CD4-positive, alpha-beta T cell treated with Interferon gamma for 1 hour (primary cell): ENCODE measurements around the gene TNFAIP8L1.

ENCODE experiments used
- DNase-seq: peaks from one replicate; pipeline ENCODE4 v3.0.0-alpha.2; 2020

The TNFAIP8L1 gene

DNA sequence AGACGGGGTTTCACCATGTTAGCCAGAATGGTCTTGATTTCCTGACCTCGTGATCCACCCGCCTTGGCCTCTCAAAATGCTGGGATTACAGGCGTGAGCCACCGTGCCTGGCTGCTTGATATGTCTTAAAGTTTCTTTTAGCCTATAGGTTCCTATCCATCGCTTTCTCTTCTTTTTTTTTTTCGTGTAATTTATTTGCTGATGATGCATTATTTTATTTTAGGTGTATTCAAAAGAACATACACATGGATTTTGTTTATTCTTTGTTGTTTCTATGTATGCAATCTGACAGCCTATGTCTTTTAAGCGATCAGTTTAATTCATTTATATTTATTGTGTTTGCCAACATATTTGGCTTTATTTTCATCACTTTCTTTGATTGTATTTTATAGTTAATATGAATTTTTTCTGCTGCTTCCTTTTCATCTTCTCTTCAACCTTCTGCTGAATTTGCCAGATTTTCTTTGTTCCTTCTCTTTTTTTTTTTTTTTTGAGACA lies 26.0 kb upstream of the TNFAIP8L1 start:
- no peak for DNase-seq

DNA sequence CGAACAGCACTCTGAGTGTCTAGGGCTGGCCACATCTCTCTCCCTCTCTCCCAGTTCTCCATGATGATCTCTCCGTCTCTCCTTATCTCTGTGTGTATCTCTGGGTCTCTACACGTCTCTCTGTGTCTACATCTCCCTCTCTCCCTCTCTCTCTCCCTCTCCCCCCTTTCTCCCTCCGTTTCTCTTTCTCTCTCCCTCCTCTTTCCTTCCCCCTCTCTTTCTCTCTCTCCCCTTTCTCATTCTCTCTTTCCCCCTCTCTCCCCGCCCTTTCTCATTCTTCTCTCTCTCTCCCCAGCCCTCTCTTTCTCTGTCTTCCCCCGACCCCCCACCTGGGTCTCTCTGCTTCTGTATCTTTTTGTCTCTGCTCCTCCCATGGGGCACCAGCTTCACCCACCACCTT lies 21.3 kb upstream of the TNFAIP8L1 start:
- no peak for DNase-seq

DNA sequence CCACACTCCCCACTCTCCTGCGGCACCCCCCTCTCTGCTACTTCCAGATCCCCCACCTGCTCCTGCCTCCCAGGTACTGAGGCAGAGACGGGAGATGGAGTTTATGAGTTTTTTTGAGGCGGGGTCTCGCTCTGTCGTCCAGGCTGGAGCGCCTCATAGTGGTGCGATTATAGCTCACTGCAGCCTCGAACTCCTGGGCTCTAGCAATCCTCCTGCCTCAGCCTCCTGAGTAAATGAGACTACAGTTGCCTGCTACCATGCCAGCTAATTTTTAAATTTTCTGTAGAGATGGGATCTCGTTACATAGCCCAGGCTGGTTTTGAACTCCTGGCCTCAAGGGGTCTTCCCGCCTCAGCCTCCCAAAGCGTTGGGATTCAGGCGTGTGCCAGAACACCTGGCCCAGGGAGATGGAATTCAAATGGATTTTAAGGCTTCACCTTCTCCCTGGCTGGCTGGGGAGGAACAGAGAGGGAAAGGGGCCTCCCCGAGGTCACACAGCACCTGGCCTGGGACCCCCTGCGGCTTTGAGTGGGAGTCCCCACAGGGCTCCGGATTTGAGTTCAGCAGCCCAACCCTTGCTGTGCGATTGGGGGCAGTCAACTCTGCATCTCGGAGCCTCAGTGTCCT lies 19.5 kb upstream of the TNFAIP8L1 start:
- no peak for DNase-seq

DNA sequence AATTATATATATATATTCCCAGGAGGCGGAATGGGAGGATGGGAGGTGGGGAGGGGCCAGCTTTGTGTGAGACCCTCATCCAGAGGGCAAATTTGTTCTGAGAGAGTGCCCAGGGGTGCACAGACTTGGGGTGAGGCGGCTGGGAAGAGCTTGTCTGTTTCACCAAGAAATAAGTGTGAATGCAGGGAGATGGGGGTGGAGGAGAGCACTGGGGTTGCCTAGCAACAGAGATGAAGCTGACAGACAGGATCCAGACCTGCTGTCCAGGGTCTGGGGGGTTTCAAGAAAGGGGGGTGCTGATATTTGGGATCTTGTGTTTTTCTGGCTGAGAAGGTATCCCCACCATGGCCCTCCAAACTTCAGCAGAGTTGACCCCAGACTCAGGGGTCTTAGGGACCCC lies 18.6 kb upstream of the TNFAIP8L1 start:
- no peak for DNase-seq

DNA sequence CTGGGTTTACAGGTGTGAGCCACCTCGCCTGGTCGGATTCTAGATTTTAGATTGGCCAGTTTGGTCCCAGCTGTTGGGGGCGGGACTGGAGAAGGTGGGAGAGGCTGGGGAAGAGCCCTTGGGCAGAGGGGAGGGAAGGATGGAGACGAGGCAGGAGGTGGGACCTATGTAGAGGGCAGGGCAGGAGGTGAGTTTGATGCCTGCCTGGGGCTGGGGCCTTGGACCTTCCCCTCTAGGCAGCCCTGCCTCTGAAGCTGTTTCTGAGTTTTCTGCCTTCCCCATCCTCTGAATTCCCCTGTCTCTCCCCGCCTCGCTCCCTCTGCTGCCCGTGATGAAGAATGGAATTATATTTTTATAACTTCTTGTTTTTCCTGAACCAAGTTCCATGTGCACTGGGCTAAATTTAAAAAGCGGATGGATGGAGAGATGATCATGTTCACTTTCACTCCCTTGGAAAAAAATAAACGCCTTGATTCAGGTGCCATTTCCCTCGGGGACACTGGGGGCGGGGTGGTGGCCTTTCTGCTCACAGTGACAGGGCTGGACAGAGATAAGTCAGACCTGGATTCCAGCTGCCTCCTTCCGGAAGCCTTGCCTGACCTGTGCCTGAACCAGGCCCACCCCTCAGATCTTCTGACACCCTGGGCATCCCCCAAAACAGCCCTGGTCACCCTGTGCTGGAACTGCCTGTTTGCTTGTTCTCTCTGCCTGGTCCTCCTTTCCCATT lies 16.5 kb upstream of the TNFAIP8L1 start:
- DNase-seq: no peak

DNA sequence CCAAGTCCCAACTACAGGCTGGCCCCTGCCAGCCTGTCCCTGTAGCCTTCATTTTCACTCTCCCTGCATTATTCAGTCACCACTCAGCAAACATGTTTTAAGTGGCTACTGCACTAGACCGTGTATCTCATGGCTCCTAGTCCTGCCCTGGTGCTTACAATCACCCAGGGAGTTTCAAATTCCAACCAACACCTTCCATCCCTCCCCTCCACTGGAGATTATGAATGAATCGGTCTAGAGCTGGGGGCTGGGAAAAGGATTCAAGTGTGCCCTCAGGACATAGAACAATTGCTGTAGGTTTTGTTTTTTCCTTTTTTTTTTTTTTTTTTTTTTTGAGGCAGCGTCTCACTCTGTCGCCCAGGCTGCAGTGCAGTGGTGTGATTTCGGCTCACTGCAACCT lies 15.0 kb upstream of the TNFAIP8L1 start:
- DNase-seq: no peak

DNA sequence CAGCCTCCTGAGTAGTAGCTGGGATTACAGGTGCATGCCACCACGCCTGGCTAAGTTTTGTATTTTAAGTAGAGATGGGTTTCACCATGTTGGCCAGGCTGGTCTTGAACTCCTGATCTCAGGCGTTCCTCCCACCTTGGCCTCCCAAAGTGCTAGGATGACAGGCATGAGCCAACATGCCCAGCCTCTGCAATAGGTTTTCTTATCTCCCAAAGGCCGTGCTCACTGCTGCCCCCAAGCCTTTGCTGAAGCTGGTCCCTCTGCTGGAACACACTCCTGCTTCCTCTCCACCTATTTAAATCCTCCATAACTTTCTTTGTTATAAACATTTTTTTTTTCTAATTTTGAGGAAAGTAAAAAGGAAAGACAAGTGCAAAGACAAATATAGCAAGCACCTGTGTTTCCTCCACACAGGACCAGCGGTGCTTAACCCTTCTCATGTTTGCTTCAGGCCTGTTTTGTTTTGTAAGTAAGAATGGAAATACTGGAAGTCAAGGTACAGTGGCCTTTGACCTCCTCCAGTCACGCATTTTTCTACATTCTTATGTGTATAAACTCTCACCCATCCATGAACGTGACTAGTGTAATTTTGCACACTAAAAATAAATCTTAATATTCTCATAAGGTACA lies 14.5 kb upstream of the TNFAIP8L1 start:
- no peak for DNase-seq

DNA sequence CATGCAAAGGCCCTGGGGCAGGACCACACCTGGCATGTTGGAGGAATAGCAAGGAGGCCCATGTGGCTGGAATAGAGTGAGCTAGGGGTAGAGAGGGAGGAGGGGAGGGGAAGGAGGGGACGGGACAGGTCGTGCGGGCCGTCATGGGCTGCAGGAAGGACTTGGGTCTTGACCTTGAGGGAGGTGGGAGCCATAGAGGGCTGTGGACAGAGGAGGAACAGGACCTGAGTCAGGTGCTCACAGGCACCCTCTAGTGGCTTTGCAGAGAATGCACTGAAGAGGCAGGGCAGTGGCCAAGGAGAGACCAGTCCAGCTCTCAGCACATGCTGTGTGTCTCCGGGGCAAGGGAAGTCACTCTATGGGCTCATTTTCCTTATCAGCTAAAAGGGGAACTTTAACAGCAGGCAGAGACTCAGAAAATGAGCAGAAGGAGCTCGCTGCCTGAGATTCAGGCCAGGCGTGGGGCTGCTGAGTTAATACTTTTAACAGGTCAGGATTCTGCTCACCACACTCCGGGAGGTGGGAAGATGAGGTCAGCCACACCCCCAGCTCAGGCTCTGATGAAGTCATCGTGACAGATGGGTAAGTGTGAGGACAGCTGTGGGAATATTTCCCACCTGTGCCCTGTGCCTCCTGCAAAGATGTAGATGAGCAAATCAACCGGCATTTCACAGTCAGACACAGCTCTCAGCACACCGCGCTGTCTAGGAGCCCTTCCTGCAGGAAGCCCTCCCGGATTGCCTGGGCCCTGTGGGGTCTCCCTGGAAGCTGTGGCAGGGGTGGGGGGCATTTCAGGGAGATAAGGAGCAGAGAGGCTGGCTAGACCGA lies 6.0 kb upstream of the TNFAIP8L1 start:
- peak; percentile 77 for DNase-seq

DNA sequence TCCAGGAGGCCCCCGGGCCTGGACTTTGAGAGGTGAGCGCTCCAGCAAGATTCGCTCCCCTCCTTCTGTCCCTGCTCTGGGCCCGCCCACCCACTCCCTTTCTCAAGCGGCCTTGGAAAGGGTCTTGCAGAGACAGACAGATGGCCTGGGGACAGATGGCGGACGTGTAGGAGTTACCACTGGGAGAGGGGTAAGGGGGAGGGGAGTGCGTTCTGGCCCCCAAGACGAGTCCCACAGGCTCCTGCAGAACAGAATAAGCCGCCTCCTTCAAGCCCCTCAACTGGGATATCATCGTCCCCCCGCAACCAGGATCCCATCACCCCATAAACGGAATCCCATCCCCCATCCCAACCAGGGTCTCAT lies 3.6 kb upstream of the TNFAIP8L1 start:
- DNase-seq: no peak

DNA sequence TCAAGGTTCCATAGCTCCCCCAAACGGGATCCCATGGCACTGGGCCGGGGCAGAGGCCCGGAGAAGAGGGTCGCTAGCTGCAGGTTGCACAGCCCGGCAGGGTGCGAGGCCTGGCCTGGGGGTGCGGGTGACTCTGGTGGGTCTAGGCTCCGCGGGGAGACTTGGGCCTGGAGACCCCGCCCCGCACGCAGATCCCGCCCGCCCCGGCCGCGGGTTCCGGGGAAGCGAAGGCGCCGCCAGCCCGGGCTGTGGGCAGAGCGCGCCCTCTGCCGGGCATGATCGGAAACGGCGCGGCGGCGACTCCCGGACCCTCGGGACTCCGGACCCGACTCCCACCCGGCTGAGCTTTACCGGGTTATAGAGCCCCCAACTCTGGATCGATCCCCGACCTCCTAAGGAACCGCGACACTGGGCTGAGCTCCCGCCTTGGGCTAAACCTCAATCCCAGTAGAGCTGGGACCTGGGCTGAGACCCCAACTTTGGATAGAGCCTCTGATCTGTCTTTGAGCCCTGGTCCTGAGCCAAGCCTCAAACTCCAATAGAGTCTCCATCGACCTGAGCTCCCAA lies 3.1 kb upstream of the TNFAIP8L1 start:
- DNase-seq: peak; percentile 69

DNA sequence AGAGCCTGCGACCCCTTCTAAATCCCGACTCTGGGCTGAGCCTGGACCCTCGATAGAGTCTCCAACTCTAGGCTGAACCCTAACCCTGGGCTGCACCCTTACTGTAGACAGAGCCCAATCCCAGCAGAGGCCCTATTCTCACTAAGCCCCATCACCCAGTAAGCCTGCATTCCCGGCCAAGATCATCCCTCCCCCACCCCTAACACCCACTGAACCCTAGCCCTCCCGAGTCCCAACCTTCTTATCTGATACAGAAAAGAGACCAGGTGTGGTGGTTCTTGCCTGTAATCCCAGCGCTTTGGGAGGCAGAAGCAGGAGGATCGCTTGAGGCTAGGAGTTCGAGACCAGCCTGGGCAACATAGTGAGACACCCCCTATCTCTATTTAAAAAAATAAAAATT lies 2.6 kb upstream of the TNFAIP8L1 start:
- no peak for DNase-seq

DNA sequence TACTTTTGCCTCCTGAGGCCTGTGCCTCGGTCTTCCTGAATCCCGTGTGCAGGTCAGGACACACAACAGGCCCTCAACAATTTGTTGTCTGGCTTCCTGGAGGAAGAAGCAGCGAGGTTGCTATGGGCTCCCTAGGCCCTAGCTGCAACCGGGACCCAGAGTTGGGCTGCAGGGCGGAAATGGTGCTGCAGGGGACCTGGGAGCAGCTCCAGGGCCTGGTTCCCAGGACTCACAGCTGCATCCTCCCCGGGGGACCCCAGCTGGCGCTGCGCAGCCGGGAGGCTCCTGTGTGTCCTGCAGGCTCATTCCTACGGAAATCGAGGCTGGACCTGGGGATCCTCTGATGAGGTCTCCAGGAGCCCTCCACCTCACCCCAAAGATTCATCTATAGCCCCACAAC lies 999 bp upstream of the TNFAIP8L1 start:
- DNase-seq: no peak

DNA sequence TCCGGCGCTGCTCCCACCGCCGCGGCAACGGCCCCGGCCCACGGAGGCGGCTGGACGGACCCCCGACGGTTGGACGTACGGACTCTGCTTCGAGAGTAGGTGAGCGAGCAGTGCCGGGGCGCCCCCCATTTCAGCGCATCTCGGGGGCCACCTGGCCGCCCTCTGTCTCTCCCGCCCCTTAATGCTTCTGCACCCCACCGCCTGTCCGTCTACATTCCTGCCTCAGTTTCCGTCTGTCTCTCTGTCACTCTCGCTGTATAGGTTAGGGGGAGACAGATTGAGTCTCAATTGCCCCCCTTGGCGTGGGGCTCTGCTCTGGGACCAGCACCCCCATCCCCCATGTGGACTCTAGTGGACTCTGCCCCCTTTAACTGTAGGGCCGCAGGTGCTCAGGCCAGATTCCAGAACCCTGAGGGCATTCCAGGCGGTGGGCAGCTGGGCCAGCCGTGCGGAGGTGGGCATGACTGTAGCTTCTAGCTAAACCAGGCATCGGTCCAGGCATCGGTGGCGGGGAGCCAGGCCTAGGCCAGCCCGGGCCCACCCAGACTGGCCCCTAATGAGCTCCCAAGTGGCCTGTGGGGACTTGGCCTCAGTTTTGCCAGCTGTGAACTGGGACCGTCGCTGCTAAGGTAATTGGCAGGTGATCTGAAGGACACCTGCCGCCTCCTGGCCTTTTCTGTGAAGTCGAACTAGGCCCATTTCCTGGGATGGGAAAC lies 373 bp downstream of the TNFAIP8L1 start:
- DNase-seq: no peak

DNA sequence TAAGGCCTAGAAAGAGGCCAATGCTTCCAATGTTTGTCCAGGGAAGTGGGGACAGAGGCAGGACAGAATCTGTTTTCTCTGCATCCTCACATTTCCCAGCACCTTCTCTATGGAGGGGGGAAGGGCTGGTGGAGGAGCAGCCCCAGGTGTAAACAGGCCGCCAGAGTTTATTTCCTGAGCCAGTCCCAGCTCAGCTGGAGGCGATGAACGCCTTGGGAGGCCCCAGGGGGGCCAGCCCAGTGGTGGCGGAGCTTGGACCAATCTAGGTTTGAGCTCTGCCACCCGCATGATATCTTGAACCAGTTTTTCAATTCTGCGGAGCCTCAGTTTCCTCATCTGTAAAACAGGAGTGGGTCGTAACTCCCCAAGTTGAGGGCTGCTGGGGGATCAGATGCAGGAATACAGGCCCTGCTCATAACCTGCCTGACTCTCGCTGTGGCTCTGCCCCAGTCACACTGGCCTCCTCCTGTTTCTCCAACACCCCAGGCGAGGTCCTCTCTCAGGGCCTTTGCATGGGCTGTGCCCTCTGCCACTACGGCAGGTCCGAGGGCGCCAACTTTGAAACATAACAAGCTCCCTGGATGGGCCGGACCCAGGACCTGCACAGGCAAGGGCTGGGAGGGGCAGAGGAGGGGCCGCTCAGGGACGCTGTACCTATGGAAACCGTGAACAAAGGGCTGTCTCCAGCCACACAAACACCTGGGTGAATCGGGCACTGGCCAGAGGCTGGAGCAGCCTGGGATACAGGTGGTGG lies 1.1 kb downstream of the TNFAIP8L1 start:
- DNase-seq: no peak

DNA sequence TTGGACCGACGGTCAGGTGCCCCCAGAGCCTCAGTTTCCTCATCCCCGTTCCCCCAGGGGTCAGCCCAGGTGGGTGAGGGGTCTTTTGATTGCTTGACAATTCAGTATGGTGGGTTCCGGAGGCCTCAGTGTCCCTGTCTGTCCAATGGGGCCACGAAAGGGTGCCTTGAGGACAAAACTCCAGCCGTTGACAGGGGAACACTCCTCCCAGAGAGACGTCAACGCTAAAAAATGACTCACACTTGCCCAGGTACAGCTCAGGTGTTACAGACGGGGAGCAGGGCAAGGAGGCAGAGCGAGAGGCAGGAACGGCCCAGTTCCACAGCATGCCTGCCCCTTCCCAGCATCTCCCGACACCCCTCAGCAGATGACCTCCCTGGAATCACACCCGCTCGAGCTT lies 1.8 kb downstream of the TNFAIP8L1 start:
- no peak for DNase-seq

DNA sequence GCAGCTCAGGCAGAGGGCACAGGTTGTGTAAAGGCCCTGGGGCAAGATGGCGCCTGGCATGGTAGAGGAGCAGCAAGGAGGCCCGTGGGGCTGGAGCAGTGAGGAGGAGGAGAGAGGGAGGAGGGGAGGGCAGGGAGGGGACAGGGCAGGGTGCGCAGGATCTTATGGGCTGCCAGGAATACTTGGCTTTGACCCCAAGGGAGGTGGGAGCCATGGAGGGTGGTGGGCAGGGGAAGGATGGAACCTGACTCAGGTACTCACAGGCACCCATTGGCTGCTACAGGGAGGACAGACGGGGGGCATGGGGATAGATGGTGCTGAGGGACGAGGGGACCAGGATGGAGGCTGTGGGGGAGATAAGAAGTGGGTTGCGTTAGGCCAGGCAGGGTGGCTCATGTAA lies 3.3 kb downstream of the TNFAIP8L1 start:
- DNase-seq: no peak

DNA sequence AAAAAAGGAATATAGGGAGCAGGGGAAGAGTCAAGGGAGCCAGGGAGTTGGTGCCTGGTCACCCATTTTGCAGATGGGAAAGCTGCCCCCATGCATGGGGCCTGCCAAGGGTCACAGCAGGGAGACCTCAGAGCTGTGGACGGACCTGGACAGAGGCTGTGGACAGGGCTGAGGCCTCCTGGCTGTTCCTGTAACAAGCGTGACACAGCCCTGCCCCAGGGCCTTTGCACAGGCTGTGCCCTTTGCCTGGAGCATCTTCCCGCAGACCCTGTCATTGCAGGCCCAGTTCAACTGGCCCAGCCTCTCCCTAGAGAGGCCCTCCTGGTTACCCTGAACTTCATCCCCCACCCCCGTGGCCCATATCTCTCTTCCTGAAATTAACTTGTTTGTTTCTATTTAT lies 6.4 kb downstream of the TNFAIP8L1 start:
- DNase-seq: no peak

DNA sequence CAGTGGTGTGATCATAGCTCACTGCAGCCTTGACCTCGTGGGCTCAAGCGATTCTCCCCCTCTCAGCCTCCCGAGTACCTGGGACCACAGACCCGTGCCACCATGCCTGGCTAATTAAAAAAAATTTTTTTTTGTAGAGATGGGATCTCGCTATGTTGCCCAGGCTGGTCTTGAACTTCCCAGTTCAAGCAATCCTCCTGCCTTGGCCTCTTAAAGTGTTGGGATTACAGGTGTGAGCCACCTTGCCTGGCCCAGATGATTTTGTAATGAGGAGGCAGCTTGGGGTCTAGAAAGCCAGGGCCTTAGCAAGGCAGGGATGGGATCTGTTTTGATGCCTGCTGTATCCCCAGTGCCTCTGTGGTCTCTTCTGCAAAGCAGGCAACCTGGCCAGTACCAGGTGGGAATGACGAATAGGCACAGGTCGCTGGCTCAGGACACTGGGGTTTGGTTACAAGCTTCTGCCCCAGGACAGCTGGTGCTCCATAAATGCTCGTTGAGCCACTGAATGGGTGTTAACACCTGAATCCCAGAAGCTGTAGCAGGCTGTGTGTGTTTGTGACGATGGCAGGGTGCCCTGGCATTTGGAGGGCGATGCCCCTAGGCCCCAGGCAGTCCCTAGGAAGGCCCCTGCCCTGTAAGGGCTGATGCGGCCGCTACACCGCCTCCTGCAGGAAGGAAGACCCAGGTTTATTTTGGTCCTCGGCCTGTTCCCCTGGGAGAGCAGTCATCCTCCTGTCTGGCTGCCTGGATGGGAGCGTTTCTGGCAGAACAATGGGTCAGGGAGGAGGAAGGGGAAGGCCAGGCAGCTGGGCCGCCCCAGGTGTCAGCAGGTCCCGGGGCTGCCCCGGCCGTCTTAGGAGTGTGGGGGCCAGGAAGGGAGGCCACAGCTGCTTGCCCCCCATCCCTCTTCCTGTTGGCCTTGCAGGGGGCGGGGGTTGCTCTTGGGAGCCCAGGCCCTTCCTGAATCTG lies 8.6 kb downstream of the TNFAIP8L1 start:
- no peak for DNase-seq

DNA sequence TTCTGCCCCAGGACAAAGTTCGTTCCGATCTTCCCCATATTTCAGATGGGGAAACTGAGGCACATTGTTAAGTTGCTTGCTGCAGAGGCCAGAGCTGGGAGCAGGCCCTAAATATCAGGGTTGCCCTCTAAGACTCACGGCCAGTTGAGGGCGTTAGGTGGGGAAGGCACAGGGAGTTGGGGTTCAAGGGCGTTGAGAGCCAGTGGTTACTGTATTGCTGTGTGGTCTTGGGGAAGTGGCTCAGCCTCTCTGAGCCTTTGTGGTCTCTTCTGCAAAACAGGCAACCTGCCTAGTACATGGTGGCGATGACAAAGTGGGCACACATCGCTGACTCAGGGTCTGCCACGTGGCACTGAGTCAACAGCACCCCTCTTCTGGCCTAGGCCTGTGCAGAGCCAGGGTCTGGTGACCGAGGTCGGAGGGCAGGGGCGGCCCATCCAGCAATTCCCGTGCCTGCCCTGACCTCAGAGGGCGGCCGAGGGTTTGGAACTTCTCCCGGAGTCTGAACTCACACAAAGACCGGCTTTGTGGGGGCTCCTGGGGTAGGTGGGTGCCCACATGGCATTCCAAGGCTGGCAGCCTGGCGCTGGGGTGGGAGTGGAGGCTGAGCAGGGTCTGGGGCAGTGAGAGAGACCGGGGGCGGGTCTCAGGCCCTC lies 10.2 kb downstream of the TNFAIP8L1 start:
- DNase-seq: no peak

DNA sequence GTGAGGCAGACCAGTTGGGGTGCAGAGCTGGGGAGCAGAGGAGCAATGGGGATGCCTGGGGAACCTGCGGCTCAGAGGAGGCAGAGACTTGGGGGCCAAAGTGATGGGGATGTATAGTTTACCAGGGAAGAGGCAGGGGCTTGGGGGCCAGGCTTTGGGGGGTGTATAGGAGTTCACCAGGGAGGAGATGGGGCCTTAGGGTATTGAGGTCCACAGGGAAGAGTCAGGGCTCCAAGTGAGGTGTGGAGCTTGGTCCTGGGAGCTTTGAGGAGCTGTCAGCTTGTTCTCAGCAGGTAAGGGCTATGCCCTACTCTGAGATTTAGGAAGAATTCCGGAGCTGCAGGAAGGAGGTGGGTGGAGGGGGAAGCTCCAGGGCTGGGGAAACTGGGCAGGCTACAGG lies 10.8 kb downstream of the TNFAIP8L1 start:
- no peak for DNase-seq
